ENCODE data around the gene RRAS2.

RRAS2 gene

DNA sequence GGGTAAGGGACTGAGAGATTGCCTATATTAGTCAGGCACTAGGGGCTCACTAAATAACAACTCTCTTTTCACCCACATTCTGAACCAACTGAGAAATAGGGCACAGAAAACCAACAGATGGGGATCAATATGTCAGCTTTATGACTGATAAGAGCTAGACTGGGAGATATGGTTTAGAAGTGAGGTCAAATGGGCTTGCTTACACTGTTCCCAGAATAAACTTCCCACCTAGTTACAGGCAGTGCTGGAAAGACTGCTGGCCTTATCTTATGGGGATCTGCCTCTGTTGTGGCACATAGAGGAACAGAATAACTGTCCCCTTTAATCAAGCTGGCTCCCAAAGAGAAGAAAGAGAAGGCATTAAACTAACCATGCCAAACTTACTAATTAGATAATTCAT is 10.6 kb upstream of the RRAS2 start:
- no peaks in the 10 kb centered on the region for H3K4me1 ChIP-seq (ENCODE audit: low read length)
- no peak overlapping the region for H3K9ac ChIP-seq (ENCODE audit: low read length)
- TF ChIP-seq EZH2 (optimal IDR thresholded peaks at IDR 0.05; ENCODE audit: low read depth, low read length) (no peak), EZH2phosphoT487 (IDR thresholded peaks at IDR 0.05; ENCODE audit: low read length) (no peak)
- TF ChIP-seq, protein P1, sequence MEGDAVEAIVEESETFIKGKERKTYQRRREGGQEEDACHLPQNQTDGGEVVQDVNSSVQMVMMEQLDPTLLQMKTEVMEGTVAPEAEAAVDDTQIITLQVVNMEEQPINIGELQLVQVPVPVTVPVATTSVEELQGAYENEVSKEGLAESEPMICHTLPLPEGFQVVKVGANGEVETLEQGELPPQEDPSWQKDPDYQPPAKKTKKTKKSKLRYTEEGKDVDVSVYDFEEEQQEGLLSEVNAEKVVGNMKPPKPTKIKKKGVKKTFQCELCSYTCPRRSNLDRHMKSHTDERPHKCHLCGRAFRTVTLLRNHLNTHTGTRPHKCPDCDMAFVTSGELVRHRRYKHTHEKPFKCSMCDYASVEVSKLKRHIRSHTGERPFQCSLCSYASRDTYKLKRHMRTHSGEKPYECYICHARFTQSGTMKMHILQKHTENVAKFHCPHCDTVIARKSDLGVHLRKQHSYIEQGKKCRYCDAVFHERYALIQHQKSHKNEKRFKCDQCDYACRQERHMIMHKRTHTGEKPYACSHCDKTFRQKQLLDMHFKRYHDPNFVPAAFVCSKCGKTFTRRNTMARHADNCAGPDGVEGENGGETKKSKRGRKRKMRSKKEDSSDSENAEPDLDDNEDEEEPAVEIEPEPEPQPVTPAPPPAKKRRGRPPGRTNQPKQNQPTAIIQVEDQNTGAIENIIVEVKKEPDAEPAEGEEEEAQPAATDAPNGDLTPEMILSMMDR (IDR thresholded peaks at IDR 0.05; ENCODE audit: low read length) = no peak
- no peak overlapping the region for H3K4me3 ChIP-seq (ENCODE audit: low read length)
- no peaks in the 10 kb centered on the region for H3K36me3 ChIP-seq (replicated peaks; ENCODE audit: insufficient read depth, low read length)
- H2AFZ ChIP-seq (ENCODE audit: low read length) = no peak overlapping the region
- H3K27ac ChIP-seq (ENCODE audit: low read length) = no peak overlapping the region
- H4K20me1 ChIP-seq (ENCODE audit: insufficient read depth, low read length) = no peaks in the 10 kb centered on the region
- H3K9me2 ChIP-seq (replicated peaks; ENCODE audit: insufficient read depth, low read length) = no peaks in the 10 kb centered on the region
- H3K27me3 ChIP-seq (replicated peaks; ENCODE audit: insufficient read depth, low read length) = no peaks in the 10 kb centered on the region
- H3K9me3 ChIP-seq (replicated peaks; ENCODE audit: insufficient read depth, low read length) = no peaks in the 10 kb centered on the region
- H3K4me2 ChIP-seq (ENCODE audit: low read depth, low read length) = no peak overlapping the region
- no peaks in the 10 kb centered on the region for H3K79me2 ChIP-seq (ENCODE audit: low read length)
- no peak for DNase-seq
- H3F3A ChIP-seq (ENCODE audit: insufficient read depth, low read length) = no peaks in the 10 kb centered on the region

DNA sequence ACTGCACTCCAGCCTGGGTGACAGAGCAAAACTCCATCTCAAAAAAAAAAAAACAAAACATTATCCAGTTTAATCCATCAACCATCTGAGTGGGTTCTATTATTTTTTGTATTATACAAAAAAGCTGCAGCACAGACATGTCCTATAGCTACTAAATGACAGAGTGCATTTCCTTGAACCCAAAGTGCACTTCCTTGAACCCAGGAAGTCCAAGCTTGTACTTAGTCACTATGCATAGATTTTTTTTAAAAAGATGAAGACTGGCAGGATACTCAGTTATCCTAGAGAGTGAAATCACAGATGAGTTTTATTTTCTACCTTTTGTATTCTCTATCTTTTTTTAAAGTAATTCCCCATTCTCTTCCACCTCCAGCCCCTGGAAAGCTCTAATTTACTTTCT is 8.0 kb upstream of the RRAS2 start:
- no peaks in the 10 kb centered on the region for H4K20me1 ChIP-seq (ENCODE audit: insufficient read depth, low read length)
- no peaks in the 10 kb centered on the region for H3K36me3 ChIP-seq (replicated peaks; ENCODE audit: insufficient read depth, low read length)
- H3F3A ChIP-seq (ENCODE audit: insufficient read depth, low read length) = no peaks in the 10 kb centered on the region
- no peak overlapping the region for H3K9ac ChIP-seq (ENCODE audit: low read length)
- TF ChIP-seq EZH2 (optimal IDR thresholded peaks at IDR 0.05; ENCODE audit: low read depth, low read length) (no peak), EZH2phosphoT487 (IDR thresholded peaks at IDR 0.05; ENCODE audit: low read length) (no peak)
- TF ChIP-seq, protein P1 (IDR thresholded peaks at IDR 0.05; ENCODE audit: low read length) = no peak
- no peaks in the 10 kb centered on the region for H3K4me1 ChIP-seq (ENCODE audit: low read length)
- no peak overlapping the region for H2AFZ ChIP-seq (ENCODE audit: low read length)
- no peaks in the 10 kb centered on the region for H3K79me2 ChIP-seq (ENCODE audit: low read length)
- H3K4me3 ChIP-seq (ENCODE audit: low read length) = no peak overlapping the region
- no peaks in the 10 kb centered on the region for H3K9me3 ChIP-seq (replicated peaks; ENCODE audit: insufficient read depth, low read length)
- no peak for DNase-seq
- no peak overlapping the region for H3K4me2 ChIP-seq (ENCODE audit: low read depth, low read length)
- no peak overlapping the region for H3K27ac ChIP-seq (ENCODE audit: low read length)
- H3K27me3 ChIP-seq (replicated peaks; ENCODE audit: insufficient read depth, low read length) = no peaks in the 10 kb centered on the region
- H3K9me2 ChIP-seq (replicated peaks; ENCODE audit: insufficient read depth, low read length) = no peaks in the 10 kb centered on the region

DNA sequence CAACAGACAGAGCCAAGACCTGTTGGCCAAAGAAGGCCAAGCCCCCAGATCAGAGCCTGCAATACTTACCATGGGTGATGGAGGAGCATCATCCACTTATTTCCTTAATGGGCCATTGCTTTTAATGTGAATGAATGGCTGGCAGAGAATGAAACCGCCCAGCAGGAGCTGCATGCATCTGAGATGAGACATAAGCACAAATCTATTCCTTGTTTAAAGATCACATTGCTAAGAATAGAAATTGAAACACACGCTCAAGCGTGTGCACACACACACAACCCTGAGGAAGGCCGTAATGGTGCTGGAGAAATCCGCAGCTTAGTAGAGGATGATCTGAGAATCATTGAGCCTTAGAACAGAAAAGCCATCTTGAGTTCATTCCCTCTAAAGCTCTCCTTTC is 5.3 kb upstream of the RRAS2 start:
- Histone ChIP-seq H3K27ac (ENCODE audit: low read length) (no peak overlapping the region), H3F3A (ENCODE audit: insufficient read depth, low read length) (no peaks in the 10 kb centered on the region), H3K4me1 (ENCODE audit: low read length) (no peaks in the 10 kb centered on the region), H4K20me1 (ENCODE audit: insufficient read depth, low read length) (no peaks in the 10 kb centered on the region), H2AFZ (ENCODE audit: low read length) (no peak overlapping the region), H3K27me3 (replicated peaks; ENCODE audit: insufficient read depth, low read length) (no peaks in the 10 kb centered on the region), H3K4me2 (ENCODE audit: low read depth, low read length) (no peak overlapping the region), H3K9me2 (replicated peaks; ENCODE audit: insufficient read depth, low read length) (no peaks in the 10 kb centered on the region), H3K9ac (ENCODE audit: low read length) (no peak overlapping the region), H3K36me3 (replicated peaks; ENCODE audit: insufficient read depth, low read length) (no peaks in the 10 kb centered on the region), H3K9me3 (replicated peaks; ENCODE audit: insufficient read depth, low read length) (no peaks in the 10 kb centered on the region), H3K79me2 (ENCODE audit: low read length) (no peaks in the 10 kb centered on the region), H3K4me3 (ENCODE audit: low read length) (no peak overlapping the region)
- TF ChIP-seq, protein P1 (IDR thresholded peaks at IDR 0.05; ENCODE audit: low read length) = no peak
- TF ChIP-seq EZH2phosphoT487 (IDR thresholded peaks at IDR 0.05; ENCODE audit: low read length) (no peak), EZH2 (optimal IDR thresholded peaks at IDR 0.05; ENCODE audit: low read depth, low read length) (no peak)
- no peak for DNase-seq
